Left ventricle myocardium superior (tissue), 1 donor: ENCODE measurements around the gene GOLGA6C. TPM values are rescaled to one million over a fixed set of nuclear protein-coding genes. Genes with fewer than 3 reads are reported as not detected.
"Not testable (repeated sequence)": the region's sequence is repeated elsewhere in the genome, so short reads cannot be mapped to it uniquely, and the experiment has no call there.

Experiments used
- ATAC-seq: fragments of 200-7000 bp; cut with Tn5 transposase; one replicate; pipeline ENCODE4 v1.9.1; 2020; ENCODE audit warnings: mild to moderate bottlenecking, moderate library complexity
- DNase-seq: peaks from one replicate; pipeline ENCODE4 v3.0.0-alpha.2; 2020
- intact Hi-C: fragments of 100-400 bp; cut with micrococcal nuclease; formaldehyde crosslinking; loops from one replicate; pipeline ENCODE4 v1.11.0; 2022
- total RNA-seq: library from RNA; stranded (reverse); fragmentation: NEBNext Ultra II Directional; extraction: Animal tissue kit (Norgen Biotek cat#: 25700); gene quantifications from one replicate; pipeline ENCODE4 v1.2.1, GENCODE V29; 2021
- donor health status: DM: no; HTN: yes; CAD: no; lungs with severe emphysema.

Gene GOLGA6C
- total RNA-seq, 1 donor from 2014 or later: not detected

- no peak for ATAC-seq
- DNase-seq: no peak
- intact Hi-C loops: no loop called here
Measured at GRCh38 chr15:75225951-75226732, 32.0 kb upstream of the GOLGA6C start.

- DNase-seq, intact Hi-C loops: not testable (repeated sequence)
- ATAC-seq: peak; percentile 46
Measured at GRCh38 chr15:75227112-75227511, 31.0 kb upstream of the GOLGA6C start.

- intact Hi-C loops: no loop called here
- DNase-seq (no peak), ATAC-seq (no peak)
Measured at GRCh38 chr15:75227663-75228280, 30.4 kb upstream of the GOLGA6C start.

- ATAC-seq (no peak), DNase-seq (no peak)
Measured at GRCh38 chr15:75228787-75229186, 29.3 kb upstream of the GOLGA6C start.

GRCh38 chr15:75229191-75230015 is 28.7 kb upstream of the GOLGA6C start:
- DNase-seq (no peak), ATAC-seq (no peak)
- intact Hi-C loops: no loop called here

More at GRCh38 chr15:75228787-75229186, 29.3 kb upstream of the GOLGA6C start:
- intact Hi-C loops: no loop called here

DNA sequence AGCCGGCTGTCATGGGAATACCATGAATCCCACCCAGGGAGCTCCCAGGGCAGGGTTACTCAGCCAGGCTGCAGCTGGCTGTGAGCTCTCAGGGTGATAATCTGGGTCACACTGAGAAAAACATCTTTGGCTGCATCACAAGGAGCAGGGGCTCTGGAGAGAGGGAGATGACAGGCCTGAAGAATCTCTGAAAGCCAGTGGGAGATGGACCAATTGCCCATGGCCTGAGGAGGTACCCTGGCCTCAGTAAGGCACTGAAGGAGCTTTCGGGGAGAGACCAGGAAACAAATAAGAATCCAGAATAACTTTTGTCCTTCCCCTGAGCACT is 28.2 kb upstream of the GOLGA6C start:
- no peak for DNase-seq
- ATAC-seq: no peak
- intact Hi-C loops: no loop called here

- ATAC-seq: no peak
- DNase-seq: peak; percentile 13
- intact Hi-C loops: no loop called here
Measured at GRCh38 chr15:75230551-75231371, 27.4 kb upstream of the GOLGA6C start.

DNA sequence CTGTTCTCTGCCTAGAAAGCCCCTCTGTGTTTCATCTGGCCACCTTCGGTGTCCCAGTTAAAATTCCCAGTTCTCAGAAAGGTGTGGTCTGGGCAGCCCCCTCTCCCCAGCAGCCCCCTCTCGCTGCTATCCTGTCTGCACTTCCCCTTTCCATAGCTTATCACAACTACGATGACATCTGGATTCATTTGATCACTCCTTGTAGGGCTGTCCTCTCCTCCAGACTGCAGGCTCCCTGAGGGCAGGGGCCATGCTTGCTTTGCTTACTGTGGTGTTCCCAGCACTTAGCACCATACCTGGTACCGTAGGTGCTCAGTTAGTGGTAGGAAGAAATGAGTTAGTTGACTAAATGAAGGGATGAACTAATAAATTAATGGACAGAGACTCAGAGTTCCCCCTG is 26.3 kb upstream of the GOLGA6C start:
- ATAC-seq (no peak), DNase-seq (no peak)
- intact Hi-C loops: no loop called here

- intact Hi-C loops: no loop called here
- ATAC-seq (no peak), DNase-seq (peak; percentile 12)
Measured at GRCh38 chr15:75232252-75232813, 25.8 kb upstream of the GOLGA6C start.

- peak; percentile 21 for DNase-seq
- no peak for ATAC-seq
- intact Hi-C loops: no loop called here
Measured at GRCh38 chr15:75232826-75233503, 25.2 kb upstream of the GOLGA6C start.

DNA sequence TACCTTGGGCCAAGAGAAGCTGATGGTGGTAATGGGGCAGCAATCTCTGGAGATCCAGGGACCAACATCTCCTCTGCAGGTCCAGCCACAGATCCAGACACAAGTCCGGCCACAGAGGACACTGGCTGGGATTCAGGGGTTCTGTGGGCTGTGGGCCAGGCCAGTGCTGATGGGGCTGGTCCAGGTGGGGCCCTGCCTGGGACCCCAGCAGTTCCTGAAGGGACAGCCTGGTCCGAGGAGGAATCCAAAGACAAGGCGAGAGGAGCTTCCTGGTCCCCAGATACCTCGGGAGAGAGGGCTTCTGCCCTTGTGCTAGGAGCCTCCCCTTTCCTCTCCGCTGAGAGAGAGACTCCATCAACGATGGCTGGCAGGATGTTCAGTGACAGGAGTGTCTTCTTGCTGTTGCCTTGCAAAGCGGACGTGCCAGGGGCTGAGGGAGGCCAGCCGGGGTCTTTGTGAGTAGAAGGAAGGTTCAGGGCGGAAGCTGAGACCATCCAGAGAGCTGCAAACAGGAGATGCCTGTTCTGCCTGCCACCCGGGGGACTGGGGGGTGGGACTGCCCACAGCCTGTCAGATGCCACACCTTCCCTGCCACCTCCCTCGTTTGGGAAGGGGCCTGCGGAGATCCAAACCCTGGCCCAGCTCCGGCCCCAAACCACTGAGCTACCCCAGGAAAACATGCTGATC is 24.5 kb upstream of the GOLGA6C start:
- peak; percentile 9 for DNase-seq
- intact Hi-C loops: no loop called here
- no peak for ATAC-seq

DNA sequence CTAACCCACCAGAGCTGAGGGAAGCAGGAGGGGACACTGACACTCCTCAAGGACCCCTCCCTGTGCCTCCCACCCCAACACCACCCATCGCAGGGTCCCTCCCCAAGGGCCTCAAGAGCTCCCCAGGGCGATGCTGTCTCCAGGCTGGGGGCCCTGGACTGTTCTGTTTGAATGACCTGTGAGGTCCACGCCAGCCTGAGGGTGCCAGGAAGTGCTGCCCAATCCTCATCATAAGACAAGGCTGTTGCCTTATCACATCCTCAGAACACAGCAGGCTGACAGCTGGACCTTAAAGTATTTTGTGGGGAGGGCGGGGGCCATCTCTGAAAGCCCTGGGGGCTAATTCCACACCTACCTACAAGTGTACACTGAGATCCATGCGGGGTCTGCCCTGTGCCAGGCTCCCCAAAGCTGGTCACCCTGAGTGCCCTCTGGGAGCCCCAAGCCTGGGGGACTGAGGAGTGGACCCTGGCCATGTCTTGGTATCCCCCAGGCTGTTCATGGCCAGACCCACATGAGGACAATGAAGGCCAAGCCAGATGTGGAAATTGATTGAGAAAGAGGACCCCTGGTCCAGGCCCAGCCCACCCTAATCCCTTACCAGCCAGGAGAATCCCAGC is 23.8 kb upstream of the GOLGA6C start:
- DNase-seq (peak; percentile 21), ATAC-seq (no peak)
- intact Hi-C loops: no loop called here

DNA sequence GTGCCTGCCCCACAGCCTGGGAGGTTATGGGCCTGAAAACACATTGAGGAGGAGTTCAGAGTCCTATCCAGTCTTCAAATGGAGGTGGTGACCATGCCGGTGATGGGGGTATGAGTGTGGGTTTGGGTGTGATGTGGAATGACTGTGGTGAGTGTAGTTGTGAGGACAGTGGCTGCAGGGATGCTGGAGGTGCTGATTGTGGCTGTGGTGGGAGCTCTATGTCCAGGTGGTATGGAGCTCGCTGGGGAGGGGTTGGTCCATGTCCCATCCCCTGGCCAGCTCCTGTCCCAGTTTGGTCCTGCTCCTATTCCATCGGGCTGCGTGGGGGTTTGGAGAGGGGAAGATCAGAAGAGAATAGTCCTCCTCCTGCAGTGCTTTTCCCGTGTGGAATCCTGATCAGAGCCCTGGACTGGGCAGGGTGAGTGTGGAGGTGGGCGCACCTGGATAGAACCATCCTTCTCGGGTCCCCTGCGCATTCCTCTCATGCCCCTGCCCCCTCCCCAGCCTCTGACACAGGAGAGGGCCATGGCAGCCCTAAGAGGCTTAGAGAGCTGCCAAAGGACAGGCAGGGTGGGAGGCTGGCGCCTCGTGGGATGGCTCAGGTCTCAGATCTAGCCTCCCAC is 23.0 kb upstream of the GOLGA6C start:
- intact Hi-C loops: no loop called here
- peak; percentile 23 for DNase-seq
- no peak for ATAC-seq

GRCh38 chr15:75235760-75236729 is 22.1 kb upstream of the GOLGA6C start:
- DNase-seq (peak; percentile 72), ATAC-seq (peak; percentile 90)
- intact Hi-C loops: no loop called here

- intact Hi-C loops: no loop called here
- ATAC-seq: no peak
- peak; percentile 18 for DNase-seq
Measured at GRCh38 chr15:75237316-75237982, 20.7 kb upstream of the GOLGA6C start.
